ENCODE data around the gene SCGB3A2.

Gene SCGB3A2

GRCh38 chr5:147895864-147896263 is 17.4 kb downstream of the SCGB3A2 start:
- DNase-seq (ENCODE audit: low read depth, low spot score) = no peak
- no peak overlapping the region for H3K4me3 ChIP-seq (ENCODE audit: low read length)

DNA sequence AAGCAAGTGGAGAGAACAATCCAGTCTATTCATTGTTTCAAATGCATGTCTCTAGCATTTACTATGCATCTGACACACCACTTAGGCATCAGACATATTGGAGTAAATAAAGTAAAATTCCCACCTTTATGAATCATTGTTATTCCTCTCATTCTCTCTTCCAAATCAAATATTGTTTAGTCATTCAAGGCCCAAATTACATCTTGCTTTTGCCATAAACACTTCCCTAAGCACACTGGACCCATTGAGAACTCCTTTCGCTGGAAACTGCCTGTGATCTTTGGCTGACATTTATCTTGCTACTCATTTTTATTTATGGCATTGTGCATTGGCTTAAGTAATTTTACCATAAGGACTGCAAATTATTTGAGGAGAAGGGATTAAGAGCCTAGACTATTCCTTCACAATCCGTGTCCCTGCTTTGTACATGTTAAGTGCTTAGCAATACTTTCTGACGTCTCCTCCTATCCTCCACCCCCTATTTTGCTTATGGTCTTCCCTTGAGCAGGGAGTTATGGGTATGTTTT is 20.4 kb downstream of the SCGB3A2 start:
- no peak for DNase-seq (ENCODE audit: low read depth, low spot score)
- no peak overlapping the region for H3K4me3 ChIP-seq (ENCODE audit: low read length)

DNA sequence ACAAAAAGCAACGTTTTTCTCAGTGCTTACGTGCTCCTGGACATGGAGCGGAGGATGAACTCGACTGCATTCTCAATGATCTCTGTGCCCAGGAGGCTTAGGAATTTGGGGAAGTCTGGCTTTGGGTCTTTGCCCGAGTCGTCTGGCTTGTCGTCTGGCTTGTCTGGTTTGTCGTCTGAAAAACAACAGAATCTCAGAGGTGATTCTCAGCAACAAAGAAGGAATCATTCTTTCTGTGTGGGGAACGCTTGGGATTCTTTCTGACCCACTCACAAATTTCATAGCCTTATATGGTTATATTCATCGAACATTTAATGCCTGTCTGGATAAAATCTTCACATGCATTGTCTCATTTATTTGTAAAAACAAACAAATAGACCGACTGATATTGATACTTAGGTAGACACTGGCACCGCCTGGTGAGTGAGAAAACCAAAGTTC is 23.1 kb downstream of the SCGB3A2 start:
- DNase-seq (ENCODE audit: low read depth, low spot score) = no peak
- no peak overlapping the region for H3K4me3 ChIP-seq (ENCODE audit: low read length)

GRCh38 chr5:147902609-147903115 is 24.2 kb downstream of the SCGB3A2 start:
- H3K4me3 ChIP-seq (ENCODE audit: low read length) = no peak overlapping the region
- DNase-seq (ENCODE audit: low read depth, low spot score) = no peak

DNA sequence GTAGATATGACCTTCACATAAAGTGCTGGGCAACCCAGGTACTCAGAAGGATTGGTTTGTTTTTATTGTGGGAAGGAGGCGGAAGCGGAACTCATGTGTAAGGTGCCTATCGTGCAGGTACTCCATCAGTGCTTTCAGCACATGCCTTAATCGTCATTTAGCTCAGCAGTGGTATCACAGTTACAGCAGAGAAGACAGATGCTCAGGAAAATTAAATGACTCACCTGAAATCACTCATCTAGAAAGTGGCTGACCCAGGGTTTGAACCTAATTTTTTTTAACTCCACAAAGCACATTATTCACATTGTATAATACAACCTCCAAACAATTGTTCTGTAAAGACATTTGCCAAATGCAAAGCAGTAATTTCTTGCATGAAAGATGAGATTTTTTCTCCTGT is 25.6 kb downstream of the SCGB3A2 start:
- H3K4me3 ChIP-seq (ENCODE audit: low read length) = no peak overlapping the region
- no peak for DNase-seq (ENCODE audit: low read depth, low spot score)

DNA sequence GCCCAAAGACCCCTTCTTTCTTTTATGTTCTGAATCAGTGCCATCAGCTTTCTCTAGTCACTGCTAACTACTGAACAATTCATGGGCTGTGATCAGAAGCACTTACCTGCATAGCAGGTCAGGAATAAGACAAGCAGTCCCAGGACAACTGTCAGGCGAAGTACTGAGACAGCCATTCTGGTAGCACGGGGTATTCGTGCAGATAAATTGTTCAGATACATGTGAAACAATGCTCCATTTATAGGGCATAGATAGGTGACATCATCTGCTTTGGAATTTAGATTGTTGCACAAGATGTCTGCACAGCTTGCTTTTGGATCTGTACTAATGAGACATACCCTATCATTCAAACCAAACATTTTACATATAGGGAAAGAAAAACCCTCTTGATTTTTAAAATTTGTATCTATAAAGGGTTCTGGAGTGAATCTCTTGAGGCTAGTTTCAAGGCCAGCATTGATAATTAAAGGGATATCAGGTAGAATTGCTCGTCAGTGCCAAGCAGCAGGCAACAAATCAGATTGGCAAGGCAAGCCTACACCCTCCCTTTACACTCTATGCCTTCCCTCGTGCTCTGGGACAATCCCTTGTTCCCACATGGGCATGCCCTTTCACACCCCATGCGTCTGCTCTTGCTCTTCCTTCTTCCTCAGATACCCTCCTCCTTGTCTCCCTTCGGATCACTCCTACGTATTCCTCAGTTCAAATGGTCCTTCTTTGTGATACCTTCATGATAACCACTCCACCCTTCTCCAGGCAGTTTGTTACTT is 28.0 kb downstream of the SCGB3A2 start, which contains the start of gene C5orf46:
Gene C5orf46 (minus strand): TSS at position 213 of the 770 bp plus-strand sequence. CDS start 37 bp downstream, at position 176.
- DNase-seq (ENCODE audit: low read depth, low spot score) = no peak

GRCh38 chr5:147911427-147911826 is 32.9 kb downstream of the SCGB3A2 start:
- no peak overlapping the region for H3K4me3 ChIP-seq (ENCODE audit: low read length)
- DNase-seq (ENCODE audit: low read depth, low spot score) = no peak

More for the DNA sequence above, 28.0 kb downstream of the SCGB3A2 start, which contains the start of gene C5orf46:
- H3K4me3 ChIP-seq (ENCODE audit: low read length) = no peak within 1 kb of the TSS

GRCh38 chr5:147912011-147912410 is 33.5 kb downstream of the SCGB3A2 start:
- no peak for DNase-seq (ENCODE audit: low read depth, low spot score)
- H3K4me3 ChIP-seq (ENCODE audit: low read length) = no peak overlapping the region

DNA sequence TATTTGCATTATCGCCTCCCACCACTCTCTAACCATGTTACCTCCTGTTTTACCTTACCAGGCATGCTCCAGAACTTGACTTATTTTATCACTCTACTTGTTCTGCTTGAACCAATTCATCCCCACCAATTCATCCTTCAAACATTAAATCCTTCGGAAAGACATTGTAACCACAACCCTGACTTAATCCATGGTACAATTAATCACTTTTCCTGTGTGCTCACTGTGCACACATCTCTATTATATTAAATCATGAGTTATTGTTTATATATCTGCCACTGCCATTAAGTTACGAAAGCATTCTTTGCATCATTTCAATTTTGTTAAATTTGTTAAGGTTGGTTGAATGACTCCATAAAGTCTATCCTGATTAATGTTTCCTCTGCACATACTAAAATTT is 35.3 kb downstream of the SCGB3A2 start:
- no peak for DNase-seq (ENCODE audit: low read depth, low spot score)
- no peak overlapping the region for H3K4me3 ChIP-seq (ENCODE audit: low read length)

DNA sequence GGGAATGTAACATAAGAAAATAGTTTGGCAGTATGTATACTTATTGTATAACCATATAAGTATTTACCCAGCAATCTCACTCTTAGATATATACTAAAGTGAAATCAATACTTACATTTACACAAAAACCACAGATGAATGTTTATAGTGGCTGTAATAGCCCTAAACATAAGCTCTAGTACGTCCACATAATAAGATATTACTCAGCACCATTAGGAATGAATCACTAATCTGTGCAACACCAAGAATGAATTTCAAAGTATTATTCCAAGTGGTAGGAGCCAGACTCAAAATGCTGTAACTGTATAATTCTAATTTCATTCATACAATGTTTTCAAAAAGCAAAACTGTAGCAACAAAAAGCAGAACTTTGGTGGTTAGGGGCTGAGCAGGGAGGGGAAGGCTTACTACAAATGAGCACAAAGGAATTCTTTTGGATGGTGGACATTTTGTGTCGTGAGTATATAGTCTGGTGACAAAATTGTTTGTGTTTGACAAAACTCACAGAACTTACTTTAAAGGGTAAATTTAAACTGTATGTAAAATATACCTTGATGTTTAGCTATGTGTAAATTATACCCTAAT is 39.7 kb downstream of the SCGB3A2 start:
- no peak for DNase-seq (ENCODE audit: low read depth, low spot score)
- no peak overlapping the region for H3K4me3 ChIP-seq (ENCODE audit: low read length)

GRCh38 chr5:147918899-147919298 is 40.4 kb downstream of the SCGB3A2 start:
- no peak for DNase-seq (ENCODE audit: low read depth, low spot score)
- H3K4me3 ChIP-seq (ENCODE audit: low read length) = no peak overlapping the region

DNA sequence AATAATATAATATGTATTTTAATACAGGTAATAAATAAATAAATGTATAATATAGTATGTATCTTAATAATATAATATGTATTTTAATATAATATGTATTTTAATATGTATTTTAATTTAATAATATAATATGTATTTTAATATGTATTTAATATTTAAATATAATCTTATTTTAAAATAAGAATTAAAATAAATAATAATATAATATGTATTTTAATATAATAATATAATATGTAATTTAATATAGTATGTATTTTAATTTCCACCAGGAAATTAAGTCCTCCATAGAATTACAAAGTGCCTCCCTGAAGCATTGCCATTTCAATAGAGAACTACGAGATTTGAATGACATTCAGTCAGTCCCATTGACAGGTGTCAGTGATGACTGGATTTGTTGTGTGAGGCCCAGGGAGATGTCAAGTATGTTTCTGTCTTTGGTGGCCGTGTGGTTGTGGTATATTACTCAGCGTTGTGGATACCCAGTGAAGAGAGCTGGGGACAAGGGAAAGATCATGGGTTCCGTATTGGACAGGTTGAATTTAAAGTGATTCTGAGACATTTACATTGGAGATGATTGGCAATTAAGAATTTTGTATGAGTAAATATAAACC is 42.0 kb downstream of the SCGB3A2 start:
- no peak for DNase-seq (ENCODE audit: low read depth, low spot score)
- no peak overlapping the region for H3K4me3 ChIP-seq (ENCODE audit: low read length)

DNA sequence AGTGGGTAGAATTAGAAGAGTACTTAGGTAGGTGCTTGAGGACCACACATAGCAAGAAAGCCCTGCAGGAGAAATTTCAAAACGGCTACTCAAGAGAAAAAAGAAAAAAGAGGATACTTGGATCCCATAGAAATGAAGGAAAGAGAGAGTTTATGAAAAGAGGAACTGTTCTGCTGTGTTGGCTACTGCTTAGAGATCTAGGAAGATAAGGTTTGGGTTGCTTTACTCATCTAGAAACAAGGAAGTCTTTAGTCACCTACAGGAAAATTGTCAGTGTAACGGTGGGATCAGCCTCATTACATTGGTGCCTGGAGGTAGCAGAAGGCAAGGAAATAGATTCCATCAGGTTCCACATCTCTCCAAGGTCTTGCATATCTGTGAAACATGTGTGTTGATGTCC is 42.6 kb downstream of the SCGB3A2 start:
- no peak overlapping the region for H3K4me3 ChIP-seq (ENCODE audit: low read length)
- no peak for DNase-seq (ENCODE audit: low read depth, low spot score)

DNA sequence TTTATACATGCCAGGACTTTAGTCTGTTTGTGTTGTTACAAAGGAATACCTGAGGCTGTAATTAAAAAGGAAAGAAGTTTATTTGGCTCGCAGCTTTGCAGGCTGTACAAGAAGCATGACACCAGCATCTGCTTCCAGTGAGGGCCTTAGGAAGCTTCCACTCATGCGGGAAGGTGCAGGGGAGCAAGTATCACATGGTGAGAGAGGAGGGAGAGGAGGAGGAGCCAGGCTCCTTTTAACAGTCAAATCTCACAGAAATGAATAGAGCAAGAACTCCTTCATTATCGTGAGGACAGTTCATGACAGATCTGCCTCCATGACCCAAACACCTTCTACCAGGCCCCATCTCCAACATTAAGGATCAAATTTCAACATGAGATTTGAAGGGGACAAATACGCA is 46.5 kb downstream of the SCGB3A2 start:
- no peak overlapping the region for H3K4me3 ChIP-seq (ENCODE audit: low read length)
- no peak for DNase-seq (ENCODE audit: low read depth, low spot score)

DNA sequence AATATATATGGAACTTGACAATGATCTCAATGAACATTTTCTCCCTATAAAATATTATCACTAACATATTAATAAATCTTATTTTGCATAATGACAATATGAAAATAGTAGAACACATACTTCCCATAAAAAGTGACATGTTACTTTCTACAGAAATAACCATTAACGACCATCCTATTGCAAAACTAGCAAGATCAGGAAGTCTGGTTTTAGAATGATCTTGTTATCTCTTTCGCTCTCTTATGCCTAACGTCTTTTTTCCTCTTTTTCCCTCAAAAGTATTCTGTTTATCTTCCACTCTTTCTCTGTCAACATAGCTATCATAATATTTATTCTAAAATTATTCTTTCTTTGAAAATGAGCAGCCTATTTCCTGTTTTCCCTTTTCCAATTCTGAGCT is 49.4 kb downstream of the SCGB3A2 start:
- H3K4me3 ChIP-seq (ENCODE audit: low read length) = no peak overlapping the region
- DNase-seq (ENCODE audit: low read depth, low spot score) = no peak

GRCh38 chr5:147930769-147931168 is 52.3 kb downstream of the SCGB3A2 start:
- no peak for DNase-seq (ENCODE audit: low read depth, low spot score)
- H3K4me3 ChIP-seq (ENCODE audit: low read length) = no peak overlapping the region

Measured in Jurkat, Clone E6-1 (cell line).